Measurements from ENCODE around the gene PTGDS. TPM values are rescaled to one million over a fixed set of nuclear protein-coding genes. Genes with fewer than 3 reads are reported as not detected.
"Not testable (repeated sequence)": the region's sequence is repeated elsewhere in the genome, so short reads cannot be mapped to it uniquely, and the experiment has no call there.

Gene PTGDS
- polyA plus RNA-seq, 4 donors: 27.8 to 104 (median 33.5) TPM

GRCh38 chr9:136985853-136986252 is 8.5 kb downstream of the PTGDS start:
- no peak for DNase-seq (ENCODE audit: low read depth in 4 of 4, low spot score in 3 of 4)

- no peak for DNase-seq (ENCODE audit: low read depth in 4 of 4, low spot score in 3 of 4)
Measured at GRCh38 chr9:136988872-136989271, 11.6 kb downstream of the PTGDS start.

- no peak for DNase-seq (ENCODE audit: low read depth in 4 of 4, low spot score in 3 of 4)
Measured at GRCh38 chr9:136990242-136990911, 13.1 kb downstream of the PTGDS start.

- peak; percentile 60 to 69 (median 67) for DNase-seq (ENCODE audit: low read depth in 4 of 4, low spot score in 3 of 4)
Measured at GRCh38 chr9:136991993-136992818, 14.9 kb downstream of the PTGDS start, which contains the start of gene PAXX. TSS of gene PAXX (plus strand) at chr9:136992422. CDS start at chr9:136992444, 22 bp downstream.

- no peak for DNase-seq (ENCODE audit: low read depth in 4 of 4, low spot score in 3 of 4)
Measured at GRCh38 chr9:136992819-136993369, 15.6 kb downstream of the PTGDS start.

- DNase-seq (ENCODE audit: low read depth in 4 of 4, low spot score in 3 of 4): no peak
Measured at GRCh38 chr9:136994180-136994887, 17.0 kb downstream of the PTGDS start.

GRCh38 chr9:136994888-136995230 is 17.6 kb downstream of the PTGDS start:
- DNase-seq (ENCODE audit: low read depth in 4 of 4, low spot score in 3 of 4): no peak

- no peak for DNase-seq (ENCODE audit: low read depth in 4 of 4, low spot score in 3 of 4)
Measured at GRCh38 chr9:136995362-136995761, 18.1 kb downstream of the PTGDS start.

GRCh38 chr9:136995772-136996311 is 18.5 kb downstream of the PTGDS start:
- no peak for DNase-seq (ENCODE audit: low read depth in 4 of 4, low spot score in 3 of 4)

GRCh38 chr9:136996361-136997292 is 19.3 kb downstream of the PTGDS start, which contains the start of gene CLIC3:
TSS of gene CLIC3 (minus strand) at chr9:136996568. CDS start at chr9:136996543, 25 bp downstream.
- DNase-seq (ENCODE audit: low read depth in 4 of 4, low spot score in 3 of 4): no peak

- no peak for DNase-seq (ENCODE audit: low read depth in 4 of 4, low spot score in 3 of 4)
Measured at GRCh38 chr9:136997371-136997770, 20.1 kb downstream of the PTGDS start.

- DNase-seq (ENCODE audit: low read depth in 4 of 4, low spot score in 3 of 4): no peak
Measured at GRCh38 chr9:136997830-136998234, 20.5 kb downstream of the PTGDS start.

- no peak for DNase-seq (ENCODE audit: low read depth in 4 of 4, low spot score in 3 of 4)
Measured at GRCh38 chr9:137000177-137000930, 23.1 kb downstream of the PTGDS start.

- DNase-seq (ENCODE audit: low read depth in 4 of 4, low spot score in 3 of 4): no peak
Measured at GRCh38 chr9:137001857-137002645, 24.7 kb downstream of the PTGDS start.

GRCh38 chr9:137002646-137003041 is 25.3 kb downstream of the PTGDS start:
- no peak for DNase-seq (ENCODE audit: low read depth in 4 of 4, low spot score in 3 of 4)

GRCh38 chr9:137004285-137004684 is 27.0 kb downstream of the PTGDS start:
- DNase-seq (ENCODE audit: low read depth in 4 of 4, low spot score in 3 of 4): not testable (repeated sequence)

GRCh38 chr9:137006116-137007003 is 29.1 kb downstream of the PTGDS start:
- no peak for DNase-seq (ENCODE audit: low read depth in 4 of 4, low spot score in 3 of 4)

Data from right renal pelvis (tissue), 4 donors.